ENCODE results near the gene SCN4A. TPM values are rescaled to one million over a fixed set of nuclear protein-coding genes. Genes with fewer than 3 reads are reported as not detected.

SCN4A gene
- total RNA-seq, 1 experiment from 2014 or later: not detected

Other genes with a start within 250 kb of the SCN4A start
- 10.1 and 13.7 TPM in 2 replicates for gene STRADA, start 231.1 kb downstream of the SCN4A start, total RNA-seq (2014; rRNA removed; shearing (Covaris generic))
- 39.9 and 49.3 TPM in 2 replicates for gene CCDC47, start 199.3 kb downstream of the SCN4A start, total RNA-seq (2014; rRNA removed; shearing (Covaris generic))
- gene DDX42, start 198.7 kb downstream of the SCN4A start, total RNA-seq (2014; rRNA removed; shearing (Covaris generic)): 18.0 and 19.8 TPM in 2 replicates
- 44.7 and 54.2 TPM in 2 replicates for gene PSMC5, start 145.5 kb downstream of the SCN4A start, total RNA-seq (2014; rRNA removed; shearing (Covaris generic))
- gene FTSJ3, start 145.3 kb downstream of the SCN4A start, total RNA-seq (2014; rRNA removed; shearing (Covaris generic)): 49.5 and 62.1 TPM in 2 replicates
- 64.9 and 69.0 TPM in 2 replicates for gene SMARCD2, start 130.2 kb downstream of the SCN4A start, total RNA-seq (2014; rRNA removed; shearing (Covaris generic))
- not detected in 2 replicates for gene CSH2, start 99.2 kb downstream of the SCN4A start, total RNA-seq (2014; rRNA removed; shearing (Covaris generic))
- gene GH2, start 91.0 kb downstream of the SCN4A start, total RNA-seq (2014; rRNA removed; shearing (Covaris generic)): not detected in 2 replicates
- gene CSH1, start 76.3 kb downstream of the SCN4A start, total RNA-seq (2014; rRNA removed; shearing (Covaris generic)): not detected in 2 replicates
- gene CSHL1, start 61.7 kb downstream of the SCN4A start, total RNA-seq (2014; rRNA removed; shearing (Covaris generic)): not detected in 2 replicates
- not detected in 2 replicates for gene GH1, start 54.1 kb downstream of the SCN4A start, total RNA-seq (2014; rRNA removed; shearing (Covaris generic))
- 0.20 TPM in 1 of 2 replicates, not detected in the other for gene CD79B, start 40.6 kb downstream of the SCN4A start, total RNA-seq (2014; rRNA removed; shearing (Covaris generic))
- gene PRR29, start 25.4 kb upstream of the SCN4A start, total RNA-seq (2014; rRNA removed; shearing (Covaris generic)): not detected in 2 replicates
- gene ICAM2, start 47.7 kb upstream of the SCN4A start, total RNA-seq (2014; rRNA removed; shearing (Covaris generic)): not detected in 2 replicates
- gene ERN1, start 157.2 kb upstream of the SCN4A start, total RNA-seq (2014; rRNA removed; shearing (Covaris generic)): 3.4 and 6.0 TPM in 2 replicates